ENCODE data around the gene NCAPG2.

The NCAPG2 gene

GRCh38 chr7:158706710-158707590 is 2.3 kb upstream of the NCAPG2 start:
- no peak for TF ChIP-seq CTCF (IDR thresholded peaks at IDR 0.05; ENCODE audit: borderline replicate concordance, insufficient read depth, low read depth, low read length)
- H3K4me3 ChIP-seq (ENCODE audit: low read depth, low read length), result no peak overlapping the region

- H3K4me3 ChIP-seq (ENCODE audit: low read depth, low read length), result no peak overlapping the region
- no peak for TF ChIP-seq CTCF (IDR thresholded peaks at IDR 0.05; ENCODE audit: borderline replicate concordance, insufficient read depth, low read depth, low read length)
Observed at GRCh38 chr7:158706273-158706704, 1.7 kb upstream of the NCAPG2 start.

- TF ChIP-seq CTCF (IDR thresholded peaks at IDR 0.05; ENCODE audit: borderline replicate concordance, insufficient read depth, low read depth, low read length), result no peak
- peak overlapping the region; percentile 100 for H3K4me3 ChIP-seq (ENCODE audit: low read depth, low read length)
Observed at GRCh38 chr7:158705234-158705850, 738 bp upstream of the NCAPG2 start.

GRCh38 chr7:158703679-158704523 is 703 bp downstream of the NCAPG2 start:
- peak overlapping the region; percentile 100 for H3K4me3 ChIP-seq (ENCODE audit: low read depth, low read length)

- peak overlapping the region; percentile 100 for H3K4me3 ChIP-seq (ENCODE audit: low read depth, low read length)
- TF ChIP-seq CTCF (IDR thresholded peaks at IDR 0.05; ENCODE audit: borderline replicate concordance, insufficient read depth, low read depth, low read length), result no peak
Observed at GRCh38 chr7:158702944-158703343, 1.7 kb downstream of the NCAPG2 start.

GRCh38 chr7:158702196-158702595 is 2.4 kb downstream of the NCAPG2 start:
- no peak overlapping the region for H3K4me3 ChIP-seq (ENCODE audit: low read depth, low read length)
- no peak for TF ChIP-seq CTCF (IDR thresholded peaks at IDR 0.05; ENCODE audit: borderline replicate concordance, insufficient read depth, low read depth, low read length)

- TF ChIP-seq CTCF (IDR thresholded peaks at IDR 0.05; ENCODE audit: borderline replicate concordance, insufficient read depth, low read depth, low read length), result no peak
- H3K4me3 ChIP-seq (ENCODE audit: low read depth, low read length), result no peak overlapping the region
Observed at GRCh38 chr7:158700008-158700407, 4.6 kb downstream of the NCAPG2 start.

Data from GM12875 (cell line).